GM23338 (cell line): Measurements from ENCODE around the gene RAB8B. TPM values are rescaled to one million over a fixed set of nuclear protein-coding genes. Genes with fewer than 3 reads are reported as not detected.
A peak's percentile ranks its signal among the peaks of the same experiment; 100 is the strongest.

Source experiments
- ATAC-seq: fragments of 200-7000 bp; cut with Tn5 transposase; 3 replicates; pipeline ENCODE4 v1.9.1; 2020
- DNase-seq: peaks from one replicate; pipeline ENCODE4 v3.0.0-alpha.2; 2015; ENCODE audit warnings: low spot score
- H2AFZ ChIP-seq: fragments of 200-600 bp; sonication (generic); 2 replicates; pipeline ENCODE4 v1.8.0; 2016; ENCODE audit warnings: antibody characterized with exemption, mild to moderate bottlenecking, moderate library complexity
- H3F3A ChIP-seq: fragments of 200-600 bp; sonication (generic); replicated peaks from 2 replicates; pipeline ENCODE4 v1.8.0; 2017; ENCODE audit warnings: antibody characterized with exemption, mixed run types, low read depth
- H3K27ac ChIP-seq: fragments of 200-600 bp; sonication (generic); 2 replicates; pipeline ENCODE4 v1.6.1; 2016; ENCODE audit warnings: low read depth
- H3K27me3 ChIP-seq: fragments of 200-600 bp; sonication (generic); 2 replicates; pipeline ENCODE4 v1.8.0; 2016; ENCODE audit warnings: mild to moderate bottlenecking, mixed run types, moderate library complexity; ENCODE audit not compliant: insufficient read depth
- H3K36me3 ChIP-seq: fragments of 200-600 bp; sonication (generic); 2 replicates; pipeline ENCODE4 v1.8.0; 2016; ENCODE audit warnings: mild to moderate bottlenecking; ENCODE audit not compliant: insufficient read depth
- H3K4me1 ChIP-seq: fragments of 200-600 bp; sonication (generic); 2 replicates; pipeline ENCODE4 v1.8.0; 2016; ENCODE audit warnings: mild to moderate bottlenecking, moderate library complexity; ENCODE audit not compliant: insufficient read depth
- H3K4me2 ChIP-seq: fragments of 200-600 bp; sonication (generic); 2 replicates; pipeline ENCODE4 v1.7.1; 2017; ENCODE audit warnings: mixed run types
- H3K4me3 ChIP-seq: fragments of 200-600 bp; sonication (generic); 2 replicates; pipeline ENCODE4 v1.6.1; 2016; ENCODE audit warnings: mixed run types
- H3K79me2 ChIP-seq: fragments of 200-600 bp; sonication (generic); replicated peaks from 2 replicates; pipeline ENCODE4 v1.8.0; 2017; ENCODE audit warnings: mild to moderate bottlenecking; ENCODE audit not compliant: insufficient read depth
- H3K9me2 ChIP-seq: fragments of 200-600 bp; sonication (generic); 2 replicates; pipeline ENCODE4 v1.8.0; 2017; ENCODE audit not compliant: insufficient read depth
- H4K20me1 ChIP-seq: fragments of 200-600 bp; sonication (generic); replicated peaks from 2 replicates; pipeline ENCODE4 v1.8.0; 2017; ENCODE audit warnings: mild to moderate bottlenecking; ENCODE audit not compliant: insufficient read depth
- H3K27ac Mint-ChIP-seq: 2 replicates; pipeline ENCODE4 v1.8.0; 2020; ENCODE audit warnings: inconsistent platforms, mild to moderate bottlenecking, moderate library complexity, mixed read lengths
- H3K27me3 Mint-ChIP-seq: 3 replicates; pipeline ENCODE4 v1.8.0; 2022; ENCODE audit warnings: low read depth, mild to moderate bottlenecking, moderate library complexity, mixed read lengths, inconsistent platforms; ENCODE audit not compliant: insufficient read depth, poor library complexity
- H3K36me3 Mint-ChIP-seq: 3 replicates; pipeline ENCODE4 v1.8.0; 2021; ENCODE audit warnings: low read depth, mild to moderate bottlenecking, inconsistent platforms, moderate library complexity, mixed read lengths
- H3K4me1 Mint-ChIP-seq: 3 replicates; pipeline ENCODE4 v1.8.0; 2020; ENCODE audit warnings: mild to moderate bottlenecking, inconsistent platforms, mixed read lengths
- H3K4me3 Mint-ChIP-seq: 3 replicates; pipeline ENCODE4 v1.8.0; 2021; ENCODE audit warnings: moderate library complexity, mild to moderate bottlenecking, inconsistent platforms, mixed read lengths
- H3K9me3 Mint-ChIP-seq: 3 replicates; pipeline ENCODE4 v1.8.0; 2020; ENCODE audit warnings: moderate library complexity, mild to moderate bottlenecking, inconsistent platforms, mixed read lengths
- CREB1 ChIP-seq: fragments of 250-450 bp; sonication (Bioruptor Pico); IDR thresholded peaks from 2 replicates; pipeline ENCODE4 v1.5.0; 2020; ENCODE audit warnings: low read depth, mild to moderate bottlenecking, moderate library complexity
- EZH2 ChIP-seq: fragments of 200-600 bp; sonication (generic); IDR thresholded peaks from one replicate; pipeline ENCODE4 v1.8.0; 2017; ENCODE audit warnings: antibody characterized with exemption, mild to moderate bottlenecking, low read depth; ENCODE audit not compliant: unreplicated experiment
- EZH2phosphoT487 ChIP-seq: fragments of 200-600 bp; sonication (generic); IDR thresholded peaks from one replicate; pipeline ENCODE4 v1.8.1; 2018; ENCODE audit warnings: antibody characterized with exemption; ENCODE audit not compliant: unreplicated experiment
- JUNB ChIP-seq: IDR thresholded peaks from one replicate; pipeline ENCODE4 v1.6.1; 2016; ENCODE audit warnings: antibody characterized with exemption; ENCODE audit not compliant: unreplicated experiment
- NANOG ChIP-seq: IDR thresholded peaks from 2 replicates; pipeline ENCODE4 v1.6.1; 2016; ENCODE audit warnings: antibody characterized with exemption, borderline replicate concordance
- POLR2AphosphoS5 ChIP-seq: IDR thresholded peaks from 2 replicates; pipeline ENCODE4 v1.6.1; 2016; ENCODE audit warnings: antibody characterized with exemption, low read depth
- REST ChIP-seq: IDR thresholded peaks from one replicate; pipeline ENCODE4 v1.6.1; 2018; ENCODE audit warnings: antibody characterized with exemption; ENCODE audit not compliant: unreplicated experiment
- ZNF331 ChIP-seq: fragments of 250-450 bp; sonication (Bioruptor Pico); IDR thresholded peaks from 2 replicates; pipeline ENCODE4 v1.5.0; 2020; ENCODE audit warnings: low read depth, mild to moderate bottlenecking, moderate library complexity
- ZNF462 ChIP-seq: fragments of 250-450 bp; sonication (Bioruptor Pico); IDR thresholded peaks from 2 replicates; pipeline ENCODE4 v1.5.0; 2020; ENCODE audit warnings: mild to moderate bottlenecking, moderate library complexity
- polyA plus RNA-seq: library from polyadenylated mRNA; unstranded; fragments of >200 nt; fragmentation: Nextera tagmentation; extraction: Ambion mirVana; gene quantifications from 2 replicates; pipeline ENCODE4 v1.2.1, GENCODE V29; 2016
- total RNA-seq: library from RNA; depleted of rRNA; stranded (reverse); fragments of >200 nt; shearing (Covaris generic); gene quantifications from 2 replicates; pipeline ENCODE4 v1.2.3, GENCODE V29; 2014
- TF ChIP-seq, protein P1 (sequence below), 2 experiments: fragments of 200-600 bp in 1 of 2; sonication (generic) in 1 of 2; conservative IDR thresholded peaks; 2 replicates each; pipeline versions ENCODE4 v1.5.1 to v1.6.1; 2016 to 2017; ENCODE audit warnings: antibody characterized with exemption in 2 of 2, low read depth in 2 of 2, mild to moderate bottlenecking in 2 of 2, moderate library complexity in 1 of 2
- TF ChIP-seq, protein P2 (sequence below): IDR thresholded peaks from 2 replicates; pipeline ENCODE4 v1.6.1; 2016; ENCODE audit warnings: antibody characterized with exemption

Gene RAB8B
- total and polyA plus RNA-seq, 2 experiments from 2014 or later: 23.2 to 41.7 TPM

DNA sequence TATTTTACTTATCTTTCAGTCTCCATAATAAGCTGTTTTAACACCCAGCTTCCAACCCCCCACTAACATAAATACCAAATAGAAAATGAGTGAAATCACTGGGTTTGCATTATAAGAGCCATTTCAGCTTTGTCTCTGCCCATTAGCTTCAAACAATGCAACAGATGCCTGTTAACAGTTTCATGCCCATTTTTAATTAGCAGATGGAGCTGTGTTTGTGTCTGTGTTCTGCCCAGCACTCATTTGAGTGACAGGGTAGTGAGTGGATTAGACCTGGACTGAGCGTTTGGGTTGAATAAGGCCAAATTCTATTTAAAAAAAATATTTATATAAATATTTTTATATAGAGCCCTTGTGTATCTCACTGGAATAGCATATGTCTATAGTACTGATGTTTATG lies 7.4 kb downstream of the RAB8B start:
- ATAC-seq (no peak), DNase-seq (no peak)
- H3F3A ChIP-seq: no peaks in the 10 kb centered on the region
- Mint-ChIP-seq H3K4me1 (peaks cover 69% of the 10 kb centered on the region), H3K9me3 (no peaks in the 10 kb centered on the region), H3K36me3 (no peaks in the 10 kb centered on the region), H3K4me3 (no peak overlapping the region; the same call in 2 of the 3 replicates), H3K27me3 (peaks cover 3% of the 10 kb centered on the region), H3K27ac (no peak overlapping the region)
- H3K4me1 ChIP-seq: peaks cover 63% of the 10 kb centered on the region
- H3K27ac ChIP-seq: peak overlapping the region; percentile 42
- H4K20me1 ChIP-seq: no peaks in the 10 kb centered on the region
- no peak overlapping the region for H3K4me3 ChIP-seq
- TF ChIP-seq ZNF331 (CRISPR knock-in tag): no peak
- no peak for TF ChIP-seq EZH2
- TF ChIP-seq NANOG: no peak
- TF ChIP-seq ZNF462 (CRISPR knock-in tag): no peak
- TF ChIP-seq JUNB: no peak
- no peak for TF ChIP-seq REST
- TF ChIP-seq POLR2AphosphoS5: no peak
- TF ChIP-seq, protein P1, sequence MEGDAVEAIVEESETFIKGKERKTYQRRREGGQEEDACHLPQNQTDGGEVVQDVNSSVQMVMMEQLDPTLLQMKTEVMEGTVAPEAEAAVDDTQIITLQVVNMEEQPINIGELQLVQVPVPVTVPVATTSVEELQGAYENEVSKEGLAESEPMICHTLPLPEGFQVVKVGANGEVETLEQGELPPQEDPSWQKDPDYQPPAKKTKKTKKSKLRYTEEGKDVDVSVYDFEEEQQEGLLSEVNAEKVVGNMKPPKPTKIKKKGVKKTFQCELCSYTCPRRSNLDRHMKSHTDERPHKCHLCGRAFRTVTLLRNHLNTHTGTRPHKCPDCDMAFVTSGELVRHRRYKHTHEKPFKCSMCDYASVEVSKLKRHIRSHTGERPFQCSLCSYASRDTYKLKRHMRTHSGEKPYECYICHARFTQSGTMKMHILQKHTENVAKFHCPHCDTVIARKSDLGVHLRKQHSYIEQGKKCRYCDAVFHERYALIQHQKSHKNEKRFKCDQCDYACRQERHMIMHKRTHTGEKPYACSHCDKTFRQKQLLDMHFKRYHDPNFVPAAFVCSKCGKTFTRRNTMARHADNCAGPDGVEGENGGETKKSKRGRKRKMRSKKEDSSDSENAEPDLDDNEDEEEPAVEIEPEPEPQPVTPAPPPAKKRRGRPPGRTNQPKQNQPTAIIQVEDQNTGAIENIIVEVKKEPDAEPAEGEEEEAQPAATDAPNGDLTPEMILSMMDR (conservative IDR thresholded peaks at IDR 0.05; ENCODE audit: low read depth in 2 of 2): no peak
- TF ChIP-seq, protein P2, sequence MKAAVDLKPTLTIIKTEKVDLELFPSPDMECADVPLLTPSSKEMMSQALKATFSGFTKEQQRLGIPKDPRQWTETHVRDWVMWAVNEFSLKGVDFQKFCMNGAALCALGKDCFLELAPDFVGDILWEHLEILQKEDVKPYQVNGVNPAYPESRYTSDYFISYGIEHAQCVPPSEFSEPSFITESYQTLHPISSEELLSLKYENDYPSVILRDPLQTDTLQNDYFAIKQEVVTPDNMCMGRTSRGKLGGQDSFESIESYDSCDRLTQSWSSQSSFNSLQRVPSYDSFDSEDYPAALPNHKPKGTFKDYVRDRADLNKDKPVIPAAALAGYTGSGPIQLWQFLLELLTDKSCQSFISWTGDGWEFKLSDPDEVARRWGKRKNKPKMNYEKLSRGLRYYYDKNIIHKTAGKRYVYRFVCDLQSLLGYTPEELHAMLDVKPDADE: no peak
- no peak for TF ChIP-seq CREB1
- TF ChIP-seq EZH2phosphoT487: no peak
- no peak overlapping the region for H3K4me2 ChIP-seq
- H3K9me2 ChIP-seq: no peaks in the 10 kb centered on the region
- H3K27me3 ChIP-seq: no peaks in the 10 kb centered on the region
- H3K79me2 ChIP-seq: peaks cover 96% of the 10 kb centered on the region
- H3K36me3 ChIP-seq: no peaks in the 10 kb centered on the region
- no peak overlapping the region for H2AFZ ChIP-seq
